ENCODE measurements around the gene MICAL2. TPM values are rescaled to one million over a fixed set of nuclear protein-coding genes. Genes with fewer than 3 reads are reported as not detected.

Gene MICAL2
- total and polyA plus RNA-seq, 2 donors = 17.3 to 26.8 TPM

DNA sequence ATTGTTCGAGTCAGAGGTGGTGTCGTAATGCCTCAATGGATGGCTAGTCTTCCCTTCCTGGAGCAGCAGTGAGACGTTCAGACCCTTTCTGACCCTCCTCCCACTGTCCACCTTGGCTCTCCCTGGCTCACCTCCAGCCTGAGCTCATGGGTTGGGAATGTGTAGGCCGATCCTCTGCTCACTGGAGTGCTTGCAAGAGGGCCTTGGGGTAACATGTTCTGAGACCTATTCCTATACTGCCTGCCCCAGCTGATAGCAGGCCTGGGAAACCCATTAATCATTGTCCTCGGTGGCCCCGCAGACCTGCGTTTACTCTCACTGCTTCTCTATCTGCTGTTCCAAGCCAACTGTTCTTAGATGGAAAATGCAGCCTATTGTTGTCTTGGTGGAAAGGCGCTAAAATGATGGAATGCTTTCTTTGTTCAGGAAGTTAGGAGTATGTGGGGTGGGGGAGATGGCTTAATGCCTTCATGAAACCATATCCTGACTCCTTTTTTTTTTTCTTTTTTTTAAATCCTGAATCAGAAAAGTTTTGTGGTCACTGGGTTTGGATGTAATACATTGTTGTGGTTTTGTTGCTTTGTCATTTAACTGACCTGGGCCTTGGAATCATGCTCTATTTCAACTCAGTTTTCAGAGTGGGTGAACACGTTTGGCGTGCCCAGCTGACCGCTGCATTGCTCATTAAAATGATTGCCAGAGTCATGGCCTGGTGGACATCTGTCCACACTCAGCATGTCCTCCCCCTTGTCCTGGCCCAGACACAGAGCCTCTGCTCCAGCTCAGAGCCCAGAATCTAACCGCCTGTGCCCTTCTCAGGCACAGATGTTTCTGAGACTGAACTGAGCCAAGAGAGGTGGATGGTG, 72.5 kb downstream of the MICAL2 start:
- H3K27me3 ChIP-seq (ENCODE audit: control insufficient read depth in 2 of 2, insufficient read depth in 1 of 2, low read length in 1 of 2) = no peaks in the 10 kb centered on the region
- DNase-seq (ENCODE audit: low read depth in 6 of 9, low spot score in 9 of 9) = no peak
- 96% methylated on average over 12 of the region's 12 CpGs for WGBS
- no peak overlapping the region for H3K27ac ChIP-seq (ENCODE audit: low read depth in 1 of 2, low read length in 1 of 2)
- H3K4me3 ChIP-seq (ENCODE audit: low read length in 2 of 2) = no peak overlapping the region
- H3K9me3 ChIP-seq (ENCODE audit: control insufficient read depth in 2 of 2, insufficient read depth in 1 of 2, low read length in 1 of 2) = no peaks in the 10 kb centered on the region
- H3K36me3 ChIP-seq (ENCODE audit: control insufficient read depth in 2 of 2, insufficient read depth in 2 of 2, low read length in 1 of 2) = no peaks in the 10 kb centered on the region
- peaks cover 26 to 45% of the 10 kb centered on the region in 2 donors for H3K4me1 ChIP-seq (ENCODE audit: control insufficient read depth in 2 of 2, insufficient read depth in 2 of 2, low read length in 2 of 2)

GRCh38 chr11:12183827-12184620, 73.6 kb downstream of the MICAL2 start:
- Histone ChIP-seq H3K4me3 (ENCODE audit: low read length in 2 of 2) (no peak overlapping the region), H3K27ac (ENCODE audit: low read depth in 1 of 2, low read length in 1 of 2) (no peak overlapping the region), H3K36me3 (ENCODE audit: control insufficient read depth in 2 of 2, insufficient read depth in 2 of 2, low read length in 1 of 2) (no peaks in the 10 kb centered on the region), H3K9me3 (ENCODE audit: control insufficient read depth in 2 of 2, insufficient read depth in 1 of 2, low read length in 1 of 2) (no peaks in the 10 kb centered on the region), H3K4me1 (ENCODE audit: control insufficient read depth in 2 of 2, insufficient read depth in 2 of 2, low read length in 2 of 2) (peaks cover 17 to 34% of the 10 kb centered on the region in 2 donors), H3K27me3 (ENCODE audit: control insufficient read depth in 2 of 2, insufficient read depth in 1 of 2, low read length in 1 of 2) (no peaks in the 10 kb centered on the region)
- DNase-seq (ENCODE audit: low read depth in 6 of 9, low spot score in 9 of 9) = no peak
- WGBS = 99% methylated on average over 12 of the region's 12 CpGs

DNA sequence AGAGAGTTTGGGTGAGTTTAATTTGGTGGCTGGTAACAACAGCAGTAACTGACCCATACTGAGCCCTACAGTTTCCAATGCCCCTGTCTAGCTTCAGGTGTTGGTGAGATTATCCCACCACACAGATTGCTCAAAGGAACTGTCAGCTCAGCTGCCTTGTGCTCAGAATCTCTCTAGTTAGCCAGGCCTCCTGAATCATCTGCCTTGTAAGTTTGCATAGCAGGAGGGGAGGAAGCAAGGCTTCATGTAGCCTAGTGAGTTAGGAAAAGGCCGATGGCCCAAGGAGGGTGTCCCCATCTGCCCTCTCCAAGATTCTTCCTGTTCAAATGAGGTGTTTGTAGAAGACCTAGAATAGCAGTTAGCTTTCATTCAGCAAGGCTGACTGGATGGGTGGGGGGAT, 74.3 kb downstream of the MICAL2 start:
- H3K4me3 ChIP-seq (ENCODE audit: low read length in 2 of 2) = no peak overlapping the region
- no peak overlapping the region for H3K27ac ChIP-seq (ENCODE audit: low read depth in 1 of 2, low read length in 1 of 2)
- no peaks in the 10 kb centered on the region for H3K36me3 ChIP-seq (ENCODE audit: control insufficient read depth in 2 of 2, insufficient read depth in 2 of 2, low read length in 1 of 2)
- 97% methylated on average over 1 of the region's 1 CpG for WGBS
- no peak for DNase-seq (ENCODE audit: low read depth in 6 of 9, low spot score in 9 of 9)
- no peaks in the 10 kb centered on the region for H3K27me3 ChIP-seq (ENCODE audit: control insufficient read depth in 2 of 2, insufficient read depth in 1 of 2, low read length in 1 of 2)
- H3K4me1 ChIP-seq (ENCODE audit: control insufficient read depth in 2 of 2, insufficient read depth in 2 of 2, low read length in 2 of 2) = peaks cover 10 to 31% of the 10 kb centered on the region in 2 donors
- H3K9me3 ChIP-seq (ENCODE audit: control insufficient read depth in 2 of 2, insufficient read depth in 1 of 2, low read length in 1 of 2) = no peaks in the 10 kb centered on the region

GRCh38 chr11:12185106-12185690, 74.8 kb downstream of the MICAL2 start:
- Histone ChIP-seq H3K27me3 (ENCODE audit: control insufficient read depth in 2 of 2, insufficient read depth in 1 of 2, low read length in 1 of 2) (no peaks in the 10 kb centered on the region), H3K4me3 (ENCODE audit: low read length in 2 of 2) (no peak overlapping the region), H3K36me3 (ENCODE audit: control insufficient read depth in 2 of 2, insufficient read depth in 2 of 2, low read length in 1 of 2) (no peaks in the 10 kb centered on the region), H3K9me3 (ENCODE audit: control insufficient read depth in 2 of 2, insufficient read depth in 1 of 2, low read length in 1 of 2) (no peaks in the 10 kb centered on the region), H3K27ac (ENCODE audit: low read depth in 1 of 2, low read length in 1 of 2) (no peak overlapping the region), H3K4me1 (ENCODE audit: control insufficient read depth in 2 of 2, insufficient read depth in 2 of 2, low read length in 2 of 2) (peaks cover 7 to 31% of the 10 kb centered on the region in 2 donors)
- no peak for DNase-seq (ENCODE audit: low read depth in 6 of 9, low spot score in 9 of 9)
- 96% methylated on average over 3 of the region's 3 CpGs for WGBS

GRCh38 chr11:12185914-12186313, 75.5 kb downstream of the MICAL2 start:
- Histone ChIP-seq H3K27ac (ENCODE audit: low read depth in 1 of 2, low read length in 1 of 2) (no peak overlapping the region), H3K4me3 (ENCODE audit: low read length in 2 of 2) (no peak overlapping the region), H3K4me1 (ENCODE audit: control insufficient read depth in 2 of 2, insufficient read depth in 2 of 2, low read length in 2 of 2) (peaks cover 7 to 31% of the 10 kb centered on the region in 2 donors), H3K9me3 (ENCODE audit: control insufficient read depth in 2 of 2, insufficient read depth in 1 of 2, low read length in 1 of 2) (no peaks in the 10 kb centered on the region), H3K36me3 (ENCODE audit: control insufficient read depth in 2 of 2, insufficient read depth in 2 of 2, low read length in 1 of 2) (no peaks in the 10 kb centered on the region), H3K27me3 (ENCODE audit: control insufficient read depth in 2 of 2, insufficient read depth in 1 of 2, low read length in 1 of 2) (no peaks in the 10 kb centered on the region)
- 75% methylated on average over 4 of the region's 4 CpGs for WGBS
- peak in 1 of 9 donors; percentile 32 for DNase-seq (ENCODE audit: low read depth in 6 of 9, low spot score in 9 of 9)

GRCh38 chr11:12186701-12187100, 76.3 kb downstream of the MICAL2 start:
- H3K9me3 ChIP-seq (ENCODE audit: control insufficient read depth in 2 of 2, insufficient read depth in 1 of 2, low read length in 1 of 2) = no peaks in the 10 kb centered on the region
- no peak overlapping the region for H3K4me3 ChIP-seq (ENCODE audit: low read length in 2 of 2)
- no peaks in the 10 kb centered on the region for H3K27me3 ChIP-seq (ENCODE audit: control insufficient read depth in 2 of 2, insufficient read depth in 1 of 2, low read length in 1 of 2)
- 78% methylated on average over 5 of the region's 5 CpGs for WGBS
- no peak overlapping the region for H3K27ac ChIP-seq (ENCODE audit: low read depth in 1 of 2, low read length in 1 of 2)
- DNase-seq (ENCODE audit: low read depth in 6 of 9, low spot score in 9 of 9) = peak in 1 of 9 donors; percentile 51
- H3K4me1 ChIP-seq (ENCODE audit: control insufficient read depth in 2 of 2, insufficient read depth in 2 of 2, low read length in 2 of 2) = peaks cover 7 to 31% of the 10 kb centered on the region in 2 donors
- no peaks in the 10 kb centered on the region for H3K36me3 ChIP-seq (ENCODE audit: control insufficient read depth in 2 of 2, insufficient read depth in 2 of 2, low read length in 1 of 2)

DNA sequence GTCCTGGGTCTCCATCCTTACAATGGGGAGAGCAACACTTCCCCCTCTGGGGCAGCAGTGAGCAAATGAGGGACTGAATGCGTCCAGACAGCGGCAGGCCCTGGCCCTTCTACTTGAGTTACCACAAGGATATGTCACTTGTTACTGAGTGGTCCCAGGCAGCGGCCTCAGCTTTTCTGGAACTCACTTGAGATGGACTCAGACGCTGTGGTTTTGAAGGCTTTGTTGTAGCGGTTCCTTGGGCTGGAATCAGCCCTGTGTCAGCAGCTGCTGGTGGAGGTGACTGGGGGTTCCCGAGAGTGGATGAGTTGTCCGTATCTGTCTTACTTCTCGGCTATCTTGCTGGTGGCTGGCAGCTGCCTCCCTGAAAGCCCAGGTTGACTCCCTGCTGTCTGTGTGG, 77.0 kb downstream of the MICAL2 start:
- Histone ChIP-seq H3K4me3 (ENCODE audit: low read length in 2 of 2) (no peak overlapping the region), H3K4me1 (ENCODE audit: control insufficient read depth in 2 of 2, insufficient read depth in 2 of 2, low read length in 2 of 2) (peaks cover 7 to 35% of the 10 kb centered on the region in 2 donors), H3K27ac (ENCODE audit: low read depth in 1 of 2, low read length in 1 of 2) (no peak overlapping the region), H3K36me3 (ENCODE audit: control insufficient read depth in 2 of 2, insufficient read depth in 2 of 2, low read length in 1 of 2) (no peaks in the 10 kb centered on the region), H3K27me3 (ENCODE audit: control insufficient read depth in 2 of 2, insufficient read depth in 1 of 2, low read length in 1 of 2) (no peaks in the 10 kb centered on the region), H3K9me3 (ENCODE audit: control insufficient read depth in 2 of 2, insufficient read depth in 1 of 2, low read length in 1 of 2) (peaks cover 0 to 3% of the 10 kb centered on the region in 2 donors)
- WGBS = 93% methylated on average over 8 of the region's 8 CpGs
- no peak for DNase-seq (ENCODE audit: low read depth in 6 of 9, low spot score in 9 of 9)

- 94% methylated on average over 3 of the region's 3 CpGs for WGBS
- Histone ChIP-seq H3K4me1 (ENCODE audit: control insufficient read depth in 2 of 2, insufficient read depth in 2 of 2, low read length in 2 of 2) (peaks cover 15 to 48% of the 10 kb centered on the region in 2 donors), H3K27me3 (ENCODE audit: control insufficient read depth in 2 of 2, insufficient read depth in 1 of 2, low read length in 1 of 2) (no peaks in the 10 kb centered on the region), H3K9me3 (ENCODE audit: control insufficient read depth in 2 of 2, insufficient read depth in 1 of 2, low read length in 1 of 2) (peaks cover 0 to 3% of the 10 kb centered on the region in 2 donors), H3K4me3 (ENCODE audit: low read length in 2 of 2) (no peak overlapping the region), H3K27ac (ENCODE audit: low read depth in 1 of 2, low read length in 1 of 2) (no peak overlapping the region), H3K36me3 (ENCODE audit: control insufficient read depth in 2 of 2, insufficient read depth in 2 of 2, low read length in 1 of 2) (no peaks in the 10 kb centered on the region)
- no peak for DNase-seq (ENCODE audit: low read depth in 6 of 9, low spot score in 9 of 9)
These were observed 78.3 kb downstream of the MICAL2 start for GRCh38 chr11:12188548-12189317.

Measured in thymus (tissue), 11 donors.